Right lung (tissue), 5 donors: ENCODE measurements around the gene MMP14. TPM values are rescaled to one million over a fixed set of nuclear protein-coding genes. Genes with fewer than 3 reads are reported as not detected.
"Not testable (repeated sequence)": the region's sequence is repeated elsewhere in the genome, so short reads cannot be mapped to it uniquely, and the experiment has no call there.

ENCODE experiments used
- DNase-seq, 2 donors: peaks; one replicate each; pipeline ENCODE4 v3.0.0-alpha.2; 2013
- polyA plus RNA-seq, 5 donors: library from polyadenylated mRNA; unstranded; fragments of 120-200 nt; gene quantifications; one replicate each; pipeline versions ENCODE4 v1.2.1 to v1.2.3, GENCODE V29; 2013; ENCODE audit warnings: inconsistent platforms in 1 of 5, low replicate concordance in 1 of 5; ENCODE audit not compliant: insufficient read length in 5 of 5, insufficient read depth in 1 of 5

Gene MMP14
- polyA plus RNA-seq, 5 donors, result 165 to 216 (median 186) TPM

DNA sequence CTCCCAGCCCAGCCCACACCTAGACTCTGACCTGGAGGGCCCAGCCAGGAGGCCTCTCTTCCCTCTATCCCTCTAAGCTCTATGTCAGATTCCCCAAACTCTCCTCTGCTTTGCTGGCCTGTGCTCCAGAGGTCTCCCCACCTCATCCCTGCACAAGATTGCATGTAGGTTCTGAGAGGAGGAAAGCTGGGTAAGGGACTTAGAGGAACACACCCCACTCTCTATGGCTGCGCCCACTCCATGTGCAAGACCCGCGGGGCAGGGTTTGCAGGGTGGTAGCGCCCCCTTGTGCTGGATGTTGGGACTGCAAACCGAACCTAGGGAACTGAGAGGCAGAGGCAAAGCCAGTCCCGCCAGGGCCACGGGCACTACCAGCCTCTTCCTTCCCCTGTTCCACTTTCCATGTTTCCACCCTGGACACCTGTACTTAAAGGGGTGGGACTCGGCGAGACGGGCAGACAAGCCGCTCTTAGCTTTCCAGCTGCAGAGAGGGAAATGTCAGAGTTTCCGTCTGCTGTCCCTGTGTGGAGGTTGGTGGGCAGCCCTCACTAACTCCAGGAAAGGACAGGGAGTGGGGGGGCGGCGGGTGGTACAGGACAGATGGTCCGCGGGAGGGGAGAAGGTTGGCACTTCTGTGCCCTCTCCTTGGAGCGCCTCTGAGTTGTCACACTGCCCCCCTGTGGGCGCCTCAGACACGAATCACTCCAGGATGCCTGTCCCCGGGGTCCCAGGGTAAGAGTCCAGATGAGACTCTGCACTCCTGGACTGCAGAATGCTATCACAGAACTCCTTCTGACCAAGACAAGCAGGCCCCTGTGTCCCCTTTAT is 16.8 kb downstream of the MMP14 start:
- peak; percentile 81 to 90 for DNase-seq

DNA sequence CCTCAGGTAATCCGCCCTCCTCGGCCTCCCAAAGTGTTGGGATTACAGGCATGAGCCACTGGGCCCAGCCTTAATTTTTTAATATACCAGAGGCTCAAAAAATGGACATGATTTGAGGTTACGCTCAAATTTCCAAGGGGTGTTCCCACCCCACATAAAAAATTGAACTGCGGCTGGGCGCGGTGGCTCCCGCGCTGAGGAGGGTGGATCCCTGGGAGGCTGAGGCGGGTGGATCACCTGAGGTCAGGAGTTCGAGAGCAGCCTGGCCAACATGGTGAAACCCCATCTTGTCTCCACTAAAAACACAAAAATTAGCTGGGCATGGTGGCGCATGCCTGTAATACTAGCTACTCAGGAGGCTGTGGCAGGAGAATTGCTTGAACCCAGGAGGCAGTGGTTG is 17.9 kb downstream of the MMP14 start:
- DNase-seq, result not testable (repeated sequence)

- DNase-seq, result no peak
Measured at GRCh38 chr14:22854963-22855724, 18.8 kb downstream of the MMP14 start.

- DNase-seq, result no peak
Measured at GRCh38 chr14:22856428-22856827, 20.0 kb downstream of the MMP14 start.

DNA sequence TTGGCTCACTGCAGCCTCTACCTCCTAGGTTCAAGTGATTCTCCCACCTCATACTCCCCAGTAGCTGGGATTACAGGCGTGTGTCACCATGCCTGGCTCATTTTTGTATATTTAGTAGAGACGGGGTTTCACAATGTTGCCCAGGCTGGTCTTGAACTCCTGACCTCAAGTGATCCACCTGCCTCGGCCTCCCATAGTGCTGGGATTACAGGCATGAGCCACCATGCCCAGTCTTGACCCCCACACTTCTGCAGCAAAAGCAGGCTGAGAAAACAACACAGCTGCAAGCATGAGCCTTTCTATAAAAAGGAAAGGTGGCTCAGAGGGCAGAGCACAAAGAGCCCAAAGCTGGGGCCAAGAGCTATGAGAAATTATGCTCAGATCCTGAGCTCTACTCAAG is 24.0 kb downstream of the MMP14 start:
- DNase-seq, result not testable (repeated sequence)

- DNase-seq, result no peak
Measured at GRCh38 chr14:22861651-22862050, 25.3 kb downstream of the MMP14 start.

DNA sequence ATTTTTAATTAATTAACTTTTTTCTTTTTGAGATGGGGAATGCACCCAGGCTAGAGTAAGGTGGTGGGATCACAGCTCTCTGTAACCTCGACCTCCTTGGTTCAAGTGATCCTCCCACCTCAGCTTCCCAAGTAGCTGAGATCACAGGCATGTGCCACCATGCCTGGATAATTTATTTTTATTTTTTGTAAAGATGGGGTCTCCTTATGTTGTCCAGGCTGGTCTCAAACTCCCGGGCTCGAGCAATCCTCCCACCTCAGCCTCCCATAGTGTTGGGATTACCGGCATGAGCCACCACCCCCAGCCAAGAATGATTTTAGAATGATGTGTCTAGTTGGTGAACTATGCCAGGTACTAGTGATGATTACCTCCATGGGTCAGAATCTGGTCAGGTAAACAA is 28.6 kb downstream of the MMP14 start:
- DNase-seq, result no peak

- no peak for DNase-seq
Measured at GRCh38 chr14:22865424-22866405, 29.3 kb downstream of the MMP14 start.

- no peak for DNase-seq
Measured at GRCh38 chr14:22866874-22867273, 30.5 kb downstream of the MMP14 start.

DNA sequence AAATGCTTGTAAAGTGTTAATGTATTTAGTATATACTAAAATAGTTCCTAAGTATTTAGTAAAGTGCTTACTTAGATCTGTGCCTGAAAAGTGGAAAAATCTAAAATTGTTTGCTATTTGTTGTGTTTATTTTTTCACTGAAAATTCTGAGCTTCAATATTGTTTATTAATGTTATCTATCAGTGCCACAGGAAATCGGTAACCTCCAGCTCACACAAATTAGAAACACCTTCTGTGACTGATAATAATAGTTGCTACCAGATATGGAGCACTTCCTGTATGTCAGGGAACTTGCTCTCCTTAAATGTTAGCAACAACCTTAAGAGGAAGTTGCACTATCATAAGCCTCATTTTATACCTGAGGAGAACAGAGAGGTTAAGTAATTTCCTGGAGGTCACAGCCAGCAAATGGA is 34.4 kb downstream of the MMP14 start:
- DNase-seq, result no peak

DNA sequence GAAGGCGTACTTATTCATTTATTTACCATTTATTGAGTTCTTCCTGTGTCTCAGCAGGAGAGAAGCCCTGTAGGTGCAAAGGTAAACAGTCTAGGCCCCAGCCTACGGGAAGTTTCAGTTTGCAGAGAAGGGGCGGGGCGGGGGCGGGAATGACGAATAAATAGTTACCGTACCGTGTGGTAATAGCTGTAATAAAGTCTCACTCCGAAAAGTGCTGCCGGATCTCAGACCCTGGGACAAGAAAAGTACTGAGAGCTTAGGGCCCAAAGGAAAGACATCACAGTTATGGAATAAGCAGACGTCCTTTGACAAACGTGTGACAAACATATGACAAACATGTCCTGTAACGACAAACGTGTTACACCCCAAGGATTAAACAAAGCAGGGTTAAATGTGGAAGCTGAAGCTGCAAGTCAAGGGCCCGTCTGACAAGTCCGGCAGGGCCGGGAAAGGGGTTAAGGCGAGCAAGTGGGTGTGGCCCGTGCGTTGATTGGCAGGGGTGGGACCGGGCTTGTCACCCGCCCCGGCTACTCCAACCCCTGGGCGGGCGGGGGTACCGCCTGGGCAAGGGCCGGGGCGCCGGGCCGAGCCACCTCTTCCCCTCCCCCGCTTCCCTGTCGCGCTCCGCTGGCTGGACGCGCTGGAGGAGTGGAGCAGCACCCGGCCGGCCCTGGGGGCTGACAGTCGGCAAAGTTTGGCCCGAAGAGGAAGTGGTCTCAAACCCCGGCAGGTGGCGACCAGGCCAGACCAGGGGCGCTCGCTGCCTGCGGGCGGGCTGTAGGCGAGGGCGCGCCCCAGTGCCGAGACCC is 35.0 kb downstream of the MMP14 start, which contains the start of gene LRP10:
Gene LRP10 (plus strand): TSS at position 517 of the 809 bp plus-strand sequence. CDS start 564 bp downstream, outside the sequence.
- peak; percentile 89 to 91 for DNase-seq

GRCh38 chr14:22872033-22872832 is 35.8 kb downstream of the MMP14 start:
- peak; percentile 79 to 87 for DNase-seq

DNA sequence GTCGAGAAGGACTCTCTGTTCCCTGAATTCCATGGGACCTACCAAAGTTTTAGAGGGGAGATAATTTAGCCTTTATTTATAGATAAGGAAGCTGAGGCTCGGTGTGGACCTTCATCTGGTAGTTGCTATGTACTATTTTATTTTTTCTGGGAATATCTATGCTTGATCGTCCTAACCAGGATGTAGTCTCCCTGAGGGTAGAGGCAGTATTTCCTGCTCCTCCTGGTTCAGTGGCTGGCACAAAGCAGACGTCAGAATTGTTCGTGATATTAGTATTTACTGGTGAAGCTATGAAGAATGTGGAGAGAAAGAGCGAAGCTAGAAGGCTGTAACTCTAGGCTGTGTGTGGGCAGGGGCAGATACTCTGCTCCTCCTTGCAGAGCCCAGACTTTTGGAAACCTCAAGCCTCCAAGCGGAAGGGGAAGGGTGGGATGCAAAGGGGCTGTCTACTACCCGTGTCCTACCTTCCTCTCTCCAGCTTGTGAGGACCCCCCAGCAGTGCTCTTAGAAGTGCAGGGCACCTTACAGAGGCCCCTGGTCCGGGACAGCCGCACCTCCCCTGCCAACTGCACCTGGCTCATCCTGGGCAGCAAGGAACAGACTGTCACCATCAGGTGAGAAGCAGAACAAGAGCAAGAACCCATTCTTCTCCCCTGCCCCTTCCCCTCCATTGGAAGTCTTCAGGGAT is 36.6 kb downstream of the MMP14 start:
- no peak for DNase-seq

DNA sequence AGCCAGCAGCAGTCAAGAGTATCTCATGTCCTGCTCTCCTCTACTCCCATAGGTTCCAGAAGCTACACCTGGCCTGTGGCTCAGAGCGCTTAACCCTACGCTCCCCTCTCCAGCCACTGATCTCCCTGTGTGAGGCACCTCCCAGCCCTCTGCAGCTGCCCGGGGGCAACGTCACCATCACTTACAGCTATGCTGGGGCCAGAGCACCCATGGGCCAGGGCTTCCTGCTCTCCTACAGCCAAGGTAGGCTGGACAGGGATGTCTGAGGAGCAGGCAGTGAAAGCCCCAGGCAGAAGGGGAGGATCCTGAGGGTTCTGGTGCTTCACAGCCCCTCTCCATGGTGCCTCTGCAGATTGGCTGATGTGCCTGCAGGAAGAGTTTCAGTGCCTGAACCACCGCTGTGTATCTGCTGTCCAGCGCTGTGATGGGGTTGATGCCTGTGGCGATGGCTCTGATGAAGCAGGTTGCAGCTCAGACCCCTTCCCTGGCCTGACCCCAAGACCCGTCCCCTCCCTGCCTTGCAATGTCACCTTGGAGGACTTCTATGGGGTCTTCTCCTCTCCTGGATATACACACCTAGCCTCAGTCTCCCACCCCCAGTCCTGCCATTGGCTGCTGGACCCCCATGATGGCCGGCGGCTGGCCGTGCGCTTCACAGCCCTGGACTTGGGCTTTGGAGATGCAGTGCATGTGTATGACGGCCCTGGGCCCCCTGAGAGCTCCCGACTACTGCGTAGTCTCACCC is 38.8 kb downstream of the MMP14 start:
- no peak for DNase-seq

GRCh38 chr14:22875748-22876319 is 39.4 kb downstream of the MMP14 start:
- no peak for DNase-seq

GRCh38 chr14:22877000-22877501 is 40.7 kb downstream of the MMP14 start:
- DNase-seq, result no peak

DNA sequence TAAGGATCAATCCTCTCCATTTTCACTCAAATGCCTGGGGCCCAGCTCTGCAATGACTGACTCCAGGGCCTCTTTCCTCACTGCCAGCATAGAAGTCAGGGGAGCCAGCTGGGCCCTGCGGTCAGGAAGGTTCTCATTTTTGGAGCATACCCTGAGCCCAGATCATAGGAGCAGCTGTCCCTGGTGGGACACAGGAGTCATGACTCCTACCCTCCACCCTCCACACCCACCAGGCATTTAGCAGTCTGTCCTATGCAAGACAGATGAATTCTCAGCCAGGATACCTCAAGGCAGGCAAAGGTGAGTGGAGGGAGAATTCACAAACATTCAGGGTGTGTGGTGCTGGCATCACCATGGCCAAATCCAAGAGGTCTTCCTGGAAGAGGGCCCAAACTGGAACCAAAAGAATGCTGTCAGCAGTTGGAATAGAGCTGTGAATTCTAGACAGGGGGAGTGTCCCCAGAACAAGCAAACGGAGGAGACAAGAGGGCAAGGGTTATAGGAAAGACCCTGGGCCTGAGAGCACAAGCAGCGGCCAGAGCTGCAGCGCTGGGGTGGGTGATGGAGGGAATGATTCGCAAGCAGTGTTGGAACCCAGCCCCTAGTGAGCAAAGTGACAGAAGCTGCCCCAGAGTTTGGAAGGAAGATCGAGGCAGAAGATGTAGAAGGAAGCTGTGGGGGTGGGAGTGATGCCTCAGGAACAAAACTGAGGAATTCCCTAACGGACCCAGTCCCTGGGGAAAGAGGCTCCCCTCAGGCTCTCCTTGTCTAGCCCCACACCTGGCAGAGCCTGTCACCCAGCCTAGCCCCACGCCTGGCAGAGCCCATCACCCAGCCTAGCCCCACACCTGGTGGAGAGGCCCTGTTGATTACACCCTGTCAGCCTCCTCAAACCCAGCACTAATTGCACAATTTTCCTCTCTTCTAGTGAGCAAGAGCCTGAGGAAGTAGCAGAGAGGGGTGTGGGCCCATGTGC is 42.2 kb downstream of the MMP14 start:
- DNase-seq, result no peak
